CD4-positive, alpha-beta T cell treated with Interleukin-17A for 1 hour (primary cell): ENCODE measurements around the gene TNFSF9.
"Not testable (repeated sequence)": the region's sequence is repeated elsewhere in the genome, so short reads cannot be mapped to it uniquely, and the experiment has no call there.

Experiments
- DNase-seq: peaks from one replicate; pipeline ENCODE4 v3.0.0-alpha.2; 2020

The TNFSF9 gene

GRCh38 chr19:6533746-6534418, 3.1 kb downstream of the TNFSF9 start:
- DNase-seq: no peak

DNA sequence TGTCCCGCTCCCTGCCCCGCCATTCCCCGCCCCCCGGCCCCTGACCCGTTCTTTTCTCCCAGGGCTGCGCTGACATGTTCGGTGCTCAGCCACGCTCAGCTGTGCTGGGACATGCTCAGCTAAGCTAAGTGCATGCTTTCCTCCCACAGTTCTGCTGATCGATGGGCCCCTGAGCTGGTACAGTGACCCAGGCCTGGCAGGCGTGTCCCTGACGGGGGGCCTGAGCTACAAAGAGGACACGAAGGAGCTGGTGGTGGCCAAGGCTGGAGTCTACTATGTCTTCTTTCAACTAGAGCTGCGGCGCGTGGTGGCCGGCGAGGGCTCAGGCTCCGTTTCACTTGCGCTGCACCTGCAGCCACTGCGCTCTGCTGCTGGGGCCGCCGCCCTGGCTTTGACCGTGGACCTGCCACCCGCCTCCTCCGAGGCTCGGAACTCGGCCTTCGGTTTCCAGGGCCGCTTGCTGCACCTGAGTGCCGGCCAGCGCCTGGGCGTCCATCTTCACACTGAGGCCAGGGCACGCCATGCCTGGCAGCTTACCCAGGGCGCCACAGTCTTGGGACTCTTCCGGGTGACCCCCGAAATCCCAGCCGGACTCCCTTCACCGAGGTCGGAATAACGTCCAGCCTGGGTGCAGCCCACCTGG, 3.7 kb downstream of the TNFSF9 start:
- DNase-seq: no peak

- no peak for DNase-seq
Observed at GRCh38 chr19:6535558-6536137, 4.8 kb downstream of the TNFSF9 start.

GRCh38 chr19:6539514-6539913, 8.7 kb downstream of the TNFSF9 start:
- DNase-seq: no peak

DNA sequence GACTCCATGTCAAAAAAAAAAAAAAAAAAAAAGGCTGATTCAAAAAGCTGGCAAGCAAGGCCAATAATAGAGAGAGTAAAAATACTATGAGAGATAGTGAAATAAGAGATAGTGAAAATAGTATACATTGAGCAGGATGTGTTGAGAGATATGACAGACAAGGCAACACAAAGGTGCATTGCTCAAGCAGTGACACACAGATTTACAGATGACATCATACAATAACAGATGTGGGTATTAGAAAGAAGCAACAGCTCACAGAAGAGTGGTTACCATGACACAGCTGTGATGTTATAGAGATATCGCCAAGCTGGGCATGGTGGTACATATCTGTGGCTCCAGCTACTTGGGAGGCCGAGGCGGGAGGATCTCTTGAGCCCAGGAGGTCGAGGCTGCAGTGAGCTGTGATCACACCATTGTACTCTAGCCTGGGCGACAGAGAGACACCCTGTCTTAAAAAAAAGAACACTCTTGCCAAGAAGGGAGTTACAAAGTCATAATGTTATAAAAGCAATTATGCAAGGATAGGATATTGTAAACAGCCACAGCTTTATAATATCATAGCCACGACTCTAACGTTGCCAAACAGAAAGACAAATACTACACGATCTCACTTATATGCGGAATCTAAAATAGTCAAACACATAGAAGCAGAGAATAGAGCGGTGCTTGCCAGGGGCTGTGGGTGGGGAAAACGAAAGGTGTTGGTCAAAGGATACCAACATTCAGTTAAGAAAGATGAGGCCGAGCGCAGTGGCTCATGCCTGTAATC, 10.3 kb downstream of the TNFSF9 start:
- DNase-seq: no peak

DNA sequence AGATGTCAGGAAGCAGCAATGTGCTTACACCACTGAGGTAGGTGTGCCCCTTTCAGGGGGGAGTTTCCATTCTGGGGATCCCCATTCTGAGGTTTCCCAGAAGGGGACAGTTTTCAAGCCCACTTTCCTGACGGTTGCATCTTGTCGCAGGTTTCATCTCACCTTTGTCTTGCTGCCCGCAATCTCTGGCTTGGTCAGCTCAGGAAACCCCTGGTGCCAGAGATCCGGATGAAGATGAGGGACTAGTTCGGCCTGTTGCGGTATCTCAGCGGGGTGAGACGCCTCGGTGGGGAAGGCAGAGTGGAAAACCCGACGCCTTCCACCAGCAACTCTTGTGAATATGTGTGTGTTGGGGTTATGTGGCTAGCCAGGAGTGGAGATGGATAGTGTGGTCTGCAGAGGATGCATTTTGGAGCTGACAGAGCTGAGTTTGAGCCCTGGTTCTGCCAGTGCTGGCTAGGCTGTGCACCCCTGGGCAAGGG, 13.1 kb downstream of the TNFSF9 start:
- peak; percentile 29 for DNase-seq

DNA sequence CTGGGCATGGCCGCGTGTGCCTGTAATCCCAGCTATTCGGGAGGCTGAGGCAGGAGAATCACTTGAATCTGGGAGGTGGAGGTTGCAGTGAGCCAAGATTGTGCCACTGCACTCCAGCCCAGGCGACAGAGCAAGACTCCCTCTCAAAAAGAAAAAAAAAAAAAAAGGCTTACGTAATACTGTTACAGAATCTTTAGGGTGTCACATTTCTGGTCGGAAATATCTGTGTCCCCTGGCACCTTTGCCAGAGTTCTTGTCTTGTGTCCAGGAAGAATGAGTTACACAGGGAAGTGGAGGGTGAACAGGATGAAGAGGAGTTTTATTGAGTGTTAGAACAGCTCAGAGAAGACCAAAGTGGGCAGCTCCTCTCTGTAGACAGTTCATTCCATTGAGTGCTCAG, 19.9 kb downstream of the TNFSF9 start:
- DNase-seq: not testable (repeated sequence)

- no peak for DNase-seq
Observed at GRCh38 chr19:6551091-6551490, 20.3 kb downstream of the TNFSF9 start.

GRCh38 chr19:6551607-6552450, 21.0 kb downstream of the TNFSF9 start:
- peak; percentile 74 for DNase-seq

DNA sequence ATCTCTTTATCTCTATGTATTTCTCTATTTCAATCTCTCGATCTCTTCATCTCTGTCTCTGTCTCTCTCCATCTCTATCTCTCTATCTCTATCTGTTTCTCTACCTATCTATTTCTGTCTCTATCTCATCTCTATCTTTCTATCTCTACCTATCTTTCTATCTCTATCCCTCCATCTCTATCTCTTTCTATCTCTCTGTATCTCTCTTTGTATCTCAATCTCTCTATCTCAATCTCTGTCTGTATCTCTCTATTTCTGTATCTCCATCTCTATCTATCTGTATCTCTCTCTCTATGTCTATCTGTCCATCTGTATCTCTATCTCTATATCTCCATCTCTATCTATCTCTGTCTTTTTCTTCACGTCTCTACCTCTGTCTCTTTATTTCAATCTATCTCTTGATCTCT, 25.2 kb downstream of the TNFSF9 start:
- no peak for DNase-seq

DNA sequence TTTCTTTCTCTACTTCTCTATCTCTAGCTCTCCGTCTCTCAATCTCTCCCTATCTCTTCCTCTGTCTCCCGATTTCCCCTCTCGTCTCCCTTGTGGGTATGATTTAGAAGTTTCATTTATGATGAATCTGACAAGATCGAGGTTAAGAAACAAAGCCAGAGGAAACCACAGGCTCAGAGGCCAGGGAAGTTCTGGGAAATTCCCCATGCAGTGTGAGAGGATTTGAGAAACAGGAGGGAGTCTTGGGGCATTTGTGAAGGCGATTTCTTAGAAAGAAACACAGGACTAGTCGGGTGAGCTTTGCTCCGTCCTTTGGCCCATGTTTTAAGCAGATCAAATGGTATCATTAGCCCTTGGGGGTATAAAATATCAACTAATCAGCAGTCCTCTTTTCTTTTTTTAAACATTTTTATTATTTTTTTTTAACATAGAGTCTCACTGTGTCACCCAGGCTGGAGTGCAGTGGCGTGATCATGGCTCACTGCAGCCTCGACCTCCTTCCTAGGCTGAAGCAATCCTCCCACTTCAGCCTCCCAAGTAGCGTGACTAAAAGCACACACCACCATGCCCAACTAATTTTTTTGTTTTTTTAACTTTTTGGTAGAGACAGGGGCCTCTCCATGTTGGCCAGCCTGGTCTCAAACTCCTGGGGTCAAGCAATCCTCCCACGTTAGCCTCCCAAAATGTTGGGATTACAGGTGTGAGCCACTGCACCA, 25.8 kb downstream of the TNFSF9 start:
- no peak for DNase-seq

- not testable (repeated sequence) for DNase-seq
Observed at GRCh38 chr19:6562437-6562836, 31.6 kb downstream of the TNFSF9 start.

- peak; percentile 28 for DNase-seq
Observed at GRCh38 chr19:6564393-6564792, 33.6 kb downstream of the TNFSF9 start.

GRCh38 chr19:6566727-6567126, 35.9 kb downstream of the TNFSF9 start:
- DNase-seq: not testable (repeated sequence)

GRCh38 chr19:6568010-6568526, 37.2 kb downstream of the TNFSF9 start:
- DNase-seq: no peak

DNA sequence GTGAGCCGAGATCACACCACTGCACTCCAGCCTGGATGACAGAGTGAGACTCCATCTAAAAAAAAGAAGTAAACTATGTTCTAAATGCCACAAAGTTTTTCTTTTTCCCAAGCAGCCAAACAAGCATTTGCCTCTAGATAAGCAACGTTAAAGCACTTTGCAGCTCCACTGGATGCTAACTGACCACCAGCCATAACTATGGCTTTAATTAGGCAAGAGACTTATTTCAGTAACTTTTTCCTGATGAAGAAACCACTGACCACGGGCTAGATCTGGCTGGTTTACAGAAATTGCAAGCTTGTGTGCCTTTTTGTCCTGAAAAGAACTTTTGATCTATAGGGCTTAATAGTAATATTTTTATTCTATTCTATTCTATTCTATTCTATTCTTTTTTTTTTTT, 38.0 kb downstream of the TNFSF9 start:
- no peak for DNase-seq

- no peak for DNase-seq
Observed at GRCh38 chr19:6570764-6571163, 39.9 kb downstream of the TNFSF9 start.

GRCh38 chr19:6571167-6571566, 40.3 kb downstream of the TNFSF9 start:
- DNase-seq: no peak

GRCh38 chr19:6572217-6572616, 41.4 kb downstream of the TNFSF9 start:
- DNase-seq: no peak

DNA sequence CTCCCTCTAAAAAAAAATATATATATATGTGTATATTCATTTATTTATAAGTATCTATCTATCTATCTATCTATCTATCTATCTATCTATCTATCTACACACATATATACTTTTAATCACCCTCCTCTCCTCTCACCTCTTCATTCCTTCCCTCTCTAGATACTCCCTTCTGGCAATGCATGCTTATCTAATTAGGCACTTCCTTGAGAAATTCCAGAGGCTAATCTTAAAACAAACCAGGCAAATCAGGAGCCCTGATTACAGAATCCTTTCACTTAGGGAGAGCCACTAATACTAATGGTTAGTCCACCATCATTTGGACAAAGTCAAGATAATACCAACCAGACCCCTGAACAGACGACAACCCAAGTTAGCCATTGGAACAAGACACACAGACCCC, 42.5 kb downstream of the TNFSF9 start:
- DNase-seq: no peak

DNA sequence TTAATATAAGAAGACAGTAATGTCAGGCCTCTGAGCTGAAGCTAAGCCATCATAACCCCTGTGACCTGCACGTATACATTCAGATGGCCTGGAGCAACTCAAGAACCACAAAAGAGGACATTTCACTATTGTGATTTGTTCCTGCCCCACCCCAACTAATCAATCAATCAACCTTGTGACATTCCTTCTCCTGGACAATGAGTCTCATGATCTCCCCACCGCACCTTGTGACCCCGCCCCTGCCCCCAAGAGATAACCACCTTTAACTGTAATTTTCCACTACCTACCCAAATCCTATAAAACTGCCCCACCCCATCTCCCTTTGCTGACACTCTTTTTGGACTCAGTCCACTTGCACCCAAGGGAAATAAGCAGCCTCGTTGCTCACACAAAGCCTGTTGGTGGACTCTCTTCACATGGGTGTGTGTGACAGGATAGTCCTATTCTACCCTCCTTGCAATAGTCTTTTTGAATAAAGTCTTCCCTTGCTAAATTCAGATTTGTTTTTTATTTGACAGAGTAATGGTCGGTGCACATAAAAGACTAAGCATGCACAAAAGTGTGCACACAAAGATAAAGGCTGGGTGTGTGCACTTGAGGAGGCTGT, 46.1 kb downstream of the TNFSF9 start:
- DNase-seq: no peak
